Activated CD8-positive, alpha-beta T cell treated with anti-CD3 and anti-CD28 coated beads for 36 hours (primary cell): ENCODE data around the gene MKRN2OS. TPM values are rescaled to one million over a fixed set of nuclear protein-coding genes. Genes with fewer than 3 reads are reported as not detected.
A peak's percentile ranks its signal among the peaks of the same experiment; 100 is the strongest.

Experiments used
- ATAC-seq: fragments of 200-7000 bp; cut with Tn5 transposase; one replicate; pipeline ENCODE4 v1.10.0; 2021; ENCODE audit warnings: mild to moderate bottlenecking, moderate library complexity
- CTCF ChIA-PET: fragments of 350-600 bp; sonication (Branson Sonifier 250); formaldehyde crosslinking; loops from one replicate; lab custom pipeline; 2021; ENCODE audit warnings: antibody characterized with exemption; lab: Charles Lee
- POLR2A ChIA-PET: fragments of 350-600 bp; sonication (Branson Sonifier 250); formaldehyde crosslinking; loops from one replicate; lab custom pipeline; 2021; ENCODE audit warnings: antibody characterized with exemption; lab: Charles Lee
- DNase-seq: peaks from one replicate; pipeline ENCODE4 v3.0.0-alpha.2; 2020
- H3K27ac Mint-ChIP-seq: one replicate; pipeline ENCODE4 v1.8.0; 2021; ENCODE audit warnings: mild to moderate bottlenecking, mixed read lengths
- H3K27me3 Mint-ChIP-seq: one replicate; pipeline ENCODE4 v1.8.0; 2021; ENCODE audit warnings: mixed read lengths
- H3K36me3 Mint-ChIP-seq: one replicate; pipeline ENCODE4 v1.8.0; 2021; ENCODE audit warnings: low read depth, mixed read lengths
- H3K4me1 Mint-ChIP-seq: one replicate; pipeline ENCODE4 v1.8.0; 2021; ENCODE audit warnings: low read depth, mixed read lengths
- H3K4me3 Mint-ChIP-seq: one replicate; pipeline ENCODE4 v1.8.0; 2021; ENCODE audit warnings: mild to moderate bottlenecking, moderate library complexity, mixed read lengths
- H3K9me3 Mint-ChIP-seq: one replicate; pipeline ENCODE4 v1.8.0; 2021; ENCODE audit warnings: mixed read lengths
- CTCF ChIP-seq: fragments of 200-600 bp; IDR thresholded peaks from one replicate; pipeline ENCODE4 v1.8.0; 2022; ENCODE audit warnings: antibody characterized with exemption, mild to moderate bottlenecking
- intact Hi-C: fragments of 100-400 bp; cut with micrococcal nuclease; formaldehyde crosslinking; loops from one replicate; pipeline ENCODE4 v1.10.0; 2022
- total RNA-seq, 2 experiments: library from RNA; stranded (reverse); gene quantifications; one replicate each; pipeline ENCODE4 v1.2.3, GENCODE V29; 2021

Gene MKRN2OS
- total RNA-seq, 2 experiments from 2014 or later = not detected

DNA sequence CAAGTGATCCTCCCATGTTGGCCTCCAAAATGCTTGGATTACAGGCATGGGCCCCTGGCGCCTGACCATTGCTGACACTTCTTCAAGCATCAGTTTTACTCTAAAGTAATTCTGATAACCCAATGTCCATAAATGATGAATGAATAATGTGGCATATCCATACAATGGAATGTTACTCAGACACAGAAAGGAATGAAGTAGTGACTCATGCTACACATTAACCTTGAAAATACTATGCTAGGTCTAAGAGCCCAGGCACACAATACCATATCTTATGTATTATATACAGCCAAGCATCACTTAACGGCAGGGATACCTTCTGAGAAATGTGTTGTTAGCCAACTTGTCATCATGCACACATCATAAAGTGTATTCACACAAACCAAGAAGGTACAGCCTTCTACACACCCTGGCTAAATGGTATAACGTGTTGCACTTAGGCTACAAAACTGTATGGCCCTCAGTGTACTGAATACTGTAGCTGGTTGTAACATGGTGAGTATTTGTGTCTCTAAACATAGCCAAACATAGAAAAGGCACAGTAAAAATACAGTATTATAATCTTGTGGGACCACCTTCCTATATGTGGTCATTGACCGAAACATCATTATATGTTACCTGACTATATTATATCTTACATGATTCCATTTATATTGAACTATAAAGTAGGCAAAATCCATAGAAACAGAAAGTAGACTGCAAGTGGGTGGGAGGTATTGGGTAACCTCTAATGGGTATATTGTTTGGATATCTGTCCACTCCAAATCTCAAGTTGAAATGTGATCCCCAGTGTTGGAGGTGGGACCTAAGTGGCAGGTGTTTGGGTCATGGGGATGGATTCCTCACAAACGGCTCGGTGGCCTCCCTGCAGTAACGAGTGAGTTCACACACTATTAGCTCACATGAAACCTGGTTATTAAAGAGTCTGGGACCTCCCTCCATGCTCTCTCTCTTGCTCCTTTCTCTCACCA is 43.0 kb upstream of the MKRN2OS start:
- H3K9me3 Mint-ChIP-seq = no peaks in the 10 kb centered on the region
- DNase-seq (no peak), ATAC-seq (no peak)
- ChIA-PET CTCF (no interaction called here), POLR2A (interaction anchor here (0.6 to 1.1 kb wide), 3 partner anchors 14 to 98 kb away, joined by 3 read pairs; no protein-coding TSS in a partner anchor)
- H3K27me3 Mint-ChIP-seq = no peaks in the 10 kb centered on the region
- H3K4me3 Mint-ChIP-seq = no peak overlapping the region
- intact Hi-C loops = no loop called here
- TF ChIP-seq CTCF = no peak
- peak overlapping the region; percentile 39 for H3K27ac Mint-ChIP-seq
- H3K36me3 Mint-ChIP-seq = peaks cover 32% of the 10 kb centered on the region
- H3K4me1 Mint-ChIP-seq = no peaks in the 10 kb centered on the region

DNA sequence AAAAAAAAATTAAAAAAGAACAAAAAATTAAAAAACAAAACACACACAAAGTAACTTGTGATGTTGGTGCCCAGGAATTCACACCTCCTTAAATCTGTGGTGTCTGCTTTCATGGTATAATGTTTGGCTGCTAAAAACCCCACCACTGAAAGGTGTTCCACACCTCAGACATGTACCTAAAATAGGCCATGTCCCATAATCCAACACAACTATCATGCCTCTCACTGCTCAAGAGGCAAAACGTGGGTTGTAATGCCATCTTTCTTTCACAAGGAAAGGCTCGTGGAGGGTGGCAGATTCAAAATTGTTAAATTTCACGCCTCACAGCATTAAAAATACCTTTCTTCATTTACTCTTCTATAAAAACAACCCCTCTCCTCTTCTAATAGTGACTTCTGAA is 41.1 kb upstream of the MKRN2OS start:
- Mint-ChIP-seq H3K36me3 (peaks cover 34% of the 10 kb centered on the region), H3K27ac (peak overlapping the region; percentile 52), H3K27me3 (no peaks in the 10 kb centered on the region), H3K4me1 (no peaks in the 10 kb centered on the region), H3K4me3 (no peak overlapping the region), H3K9me3 (no peaks in the 10 kb centered on the region)
- ChIA-PET CTCF (no interaction called here), POLR2A (no interaction called here)
- DNase-seq = no peak
- intact Hi-C loops = no loop called here
- no peak for ATAC-seq
- TF ChIP-seq CTCF = no peak

DNA sequence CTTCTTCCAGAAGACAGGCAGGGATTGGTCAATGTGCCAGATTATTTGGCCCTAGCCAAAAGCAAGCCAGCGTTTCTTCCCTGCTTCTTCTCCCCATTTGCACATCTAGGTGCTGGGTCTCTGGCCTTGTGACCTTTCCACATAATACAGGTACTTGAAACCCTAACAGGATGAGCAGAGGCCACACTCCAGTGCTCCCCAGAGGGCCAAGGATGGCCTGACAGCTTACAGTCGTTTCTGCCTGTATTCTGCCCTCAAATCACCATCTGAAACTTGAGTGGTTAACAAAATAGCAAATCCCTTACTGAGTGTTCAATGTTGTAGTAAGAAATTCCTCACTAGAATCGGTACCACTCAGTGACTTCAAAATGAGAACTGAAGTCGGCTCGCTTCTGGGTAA is 40.7 kb upstream of the MKRN2OS start:
- H3K36me3 Mint-ChIP-seq = peaks cover 34% of the 10 kb centered on the region
- no peaks in the 10 kb centered on the region for H3K4me1 Mint-ChIP-seq
- ChIA-PET CTCF (no interaction called here), POLR2A (interaction anchor here (1.6 kb wide), 1 partner anchor 11 kb away, joined by 5 read pairs; no protein-coding TSS in a partner anchor)
- H3K9me3 Mint-ChIP-seq = no peaks in the 10 kb centered on the region
- no peaks in the 10 kb centered on the region for H3K27me3 Mint-ChIP-seq
- DNase-seq = no peak
- peak overlapping the region; percentile 52 for H3K27ac Mint-ChIP-seq
- H3K4me3 Mint-ChIP-seq = no peak overlapping the region
- no peak for ATAC-seq
- TF ChIP-seq CTCF = no peak
- intact Hi-C loops = no loop called here

GRCh38 chr3:12585181-12585580 is 39.9 kb upstream of the MKRN2OS start:
- Mint-ChIP-seq H3K36me3 (peaks cover 34% of the 10 kb centered on the region), H3K27ac (no peak overlapping the region)
- POLR2A ChIA-PET = interaction anchor here (1.6 kb wide), 1 partner anchor 12 kb away, joined by 5 read pairs; no protein-coding TSS in a partner anchor

More at GRCh38 chr3:12585181-12585580, 39.9 kb upstream of the MKRN2OS start:
- Mint-ChIP-seq H3K9me3 (no peaks in the 10 kb centered on the region), H3K27me3 (no peaks in the 10 kb centered on the region), H3K4me1 (no peaks in the 10 kb centered on the region), H3K4me3 (no peak overlapping the region)
- ATAC-seq (no peak), DNase-seq (no peak)
- no peak for TF ChIP-seq CTCF
- intact Hi-C loops = no loop called here
- CTCF ChIA-PET = no interaction called here
